ENCODE data around the gene ADAMTSL4.

ADAMTSL4 gene

DNA sequence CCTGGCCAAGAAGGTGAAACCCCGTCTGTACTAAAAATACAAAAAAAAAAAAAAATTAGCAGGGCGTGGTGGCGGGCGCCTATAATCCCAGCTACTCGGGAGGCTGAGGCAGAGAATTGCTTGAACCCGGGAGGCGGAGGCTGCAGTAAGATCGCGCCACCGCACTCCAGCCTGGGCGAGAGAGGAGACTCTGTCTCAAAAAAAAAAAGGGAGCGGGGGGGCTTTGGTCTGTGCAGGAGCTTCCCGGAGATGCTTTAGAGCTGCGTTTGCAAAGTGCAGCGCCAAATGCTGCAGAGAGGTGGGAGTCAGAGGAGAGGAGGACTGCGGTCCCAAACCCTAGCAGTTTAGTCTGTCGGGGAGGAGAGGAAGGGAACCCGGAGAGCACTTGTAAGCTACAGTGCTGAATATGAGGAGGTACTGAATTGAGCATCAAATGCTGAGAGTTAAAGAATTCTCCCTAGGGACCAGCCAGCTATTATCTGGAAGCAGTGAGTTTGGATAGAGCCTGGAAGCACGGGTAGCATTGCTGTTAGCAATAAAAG is 33.1 kb upstream of the ADAMTSL4 start:
- no peaks in the 10 kb centered on the region for H3K36me3 Mint-ChIP-seq (ENCODE audit: insufficient read depth)
- peak overlapping the region; percentile 91 for H3K27ac Mint-ChIP-seq (ENCODE audit: low read depth)
- no peaks in the 10 kb centered on the region for H3K27me3 Mint-ChIP-seq
- peaks cover 8% of the 10 kb centered on the region for H3K4me1 Mint-ChIP-seq
- ATAC-seq (replicated peaks; ENCODE audit: extremely low read depth, poor library complexity, severe bottlenecking) (peak; percentile 19), DNase-seq (ENCODE audit: low spot score in 2 of 2) (no peak)
- H3K4me3 Mint-ChIP-seq: peak overlapping the region; percentile 79
- no peaks in the 10 kb centered on the region for H3K9me3 Mint-ChIP-seq

DNA sequence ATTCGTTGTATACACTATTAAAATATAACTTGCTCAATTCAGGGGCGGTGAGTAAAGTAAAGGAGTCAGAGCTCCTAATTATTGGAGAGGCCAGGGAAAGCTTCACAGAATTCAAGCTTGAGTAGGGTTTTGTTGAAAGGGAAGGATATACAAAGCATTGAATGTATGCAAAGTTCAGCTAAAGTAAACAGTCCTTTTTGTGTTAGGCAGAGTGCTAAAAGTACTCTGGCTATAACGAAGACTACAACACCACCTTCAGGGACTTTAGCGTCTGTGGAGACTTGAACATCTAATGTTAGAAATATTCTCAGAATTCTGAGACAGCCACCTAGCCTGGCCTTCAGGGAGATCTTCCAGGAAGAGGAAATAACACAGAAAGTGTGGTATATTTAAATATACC is 32.6 kb upstream of the ADAMTSL4 start:
- no peak for ATAC-seq (replicated peaks; ENCODE audit: extremely low read depth, poor library complexity, severe bottlenecking)
- H3K9me3 Mint-ChIP-seq: no peaks in the 10 kb centered on the region
- H3K36me3 Mint-ChIP-seq (ENCODE audit: insufficient read depth): no peaks in the 10 kb centered on the region
- H3K4me1 Mint-ChIP-seq: peaks cover 8% of the 10 kb centered on the region
- DNase-seq (ENCODE audit: low spot score in 2 of 2): no peak
- H3K27me3 Mint-ChIP-seq: no peaks in the 10 kb centered on the region
- peak overlapping the region; percentile 91 for H3K27ac Mint-ChIP-seq (ENCODE audit: low read depth)
- peak overlapping the region; percentile 79 for H3K4me3 Mint-ChIP-seq

DNA sequence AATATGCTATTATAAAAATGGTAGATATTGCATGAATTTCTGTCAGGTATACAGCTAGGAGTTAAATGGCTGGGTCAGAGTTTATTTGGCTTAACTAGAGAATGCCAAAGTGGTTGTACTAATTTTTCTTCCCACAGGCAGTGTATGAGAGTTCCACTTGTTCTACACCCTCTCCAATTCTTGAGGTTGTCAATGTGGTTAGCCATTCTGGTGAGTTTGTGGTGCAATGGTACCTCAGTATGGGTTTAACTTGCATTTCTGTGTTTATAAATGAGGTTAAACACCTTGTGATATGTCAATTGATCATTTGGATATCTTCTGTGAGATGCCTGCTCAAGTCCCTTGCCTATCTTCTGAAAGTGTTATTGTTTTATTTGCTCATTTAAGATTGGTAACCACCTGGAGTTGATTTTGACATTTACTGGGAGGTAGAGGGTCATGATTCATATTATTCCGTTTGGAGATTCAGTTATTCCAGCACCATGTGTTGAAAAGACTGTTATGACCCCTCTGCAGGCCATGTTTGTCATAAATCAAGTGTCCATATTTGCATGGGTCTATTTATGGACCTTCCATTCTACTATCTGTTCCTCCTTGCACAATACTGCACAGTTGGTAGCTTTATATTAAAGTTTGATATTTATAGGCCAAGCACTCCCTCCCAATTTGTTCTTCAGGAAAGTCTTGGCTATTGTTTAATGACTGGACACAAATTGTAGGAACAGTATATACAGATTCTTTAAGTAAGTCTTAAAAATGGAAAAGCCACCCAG is 27.8 kb upstream of the ADAMTSL4 start:
- Mint-ChIP-seq H3K27me3 (no peaks in the 10 kb centered on the region), H3K4me3 (no peak overlapping the region), H3K27ac (ENCODE audit: low read depth) (no peak overlapping the region), H3K36me3 (ENCODE audit: insufficient read depth) (no peaks in the 10 kb centered on the region), H3K4me1 (peaks cover 3% of the 10 kb centered on the region), H3K9me3 (no peaks in the 10 kb centered on the region)
- no peak for DNase-seq (ENCODE audit: low spot score in 2 of 2)
- ATAC-seq (replicated peaks; ENCODE audit: extremely low read depth, poor library complexity, severe bottlenecking): no peak

DNA sequence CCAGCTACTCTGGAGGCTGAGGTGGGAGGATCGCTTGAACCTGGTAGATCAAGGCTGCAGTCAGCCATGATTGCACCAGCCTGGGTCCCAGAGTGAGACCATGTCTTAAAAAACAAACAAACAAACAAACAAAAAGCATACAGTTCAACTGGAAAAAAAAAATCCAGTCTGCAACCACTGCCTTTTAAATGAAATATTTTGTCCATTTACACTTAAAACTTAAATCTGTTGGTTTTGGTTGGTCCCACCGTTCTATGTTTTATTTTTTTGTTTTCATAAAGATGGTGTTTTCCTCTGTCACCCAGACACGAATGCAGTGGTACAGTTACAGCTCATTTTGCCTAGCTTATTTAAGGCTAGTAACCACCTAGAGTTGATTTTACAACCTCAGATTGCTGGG is 23.9 kb upstream of the ADAMTSL4 start:
- H3K4me3 Mint-ChIP-seq: no peak overlapping the region
- ATAC-seq (replicated peaks; ENCODE audit: extremely low read depth, poor library complexity, severe bottlenecking) (no peak), DNase-seq (ENCODE audit: low spot score in 2 of 2) (no peak)
- no peaks in the 10 kb centered on the region for H3K9me3 Mint-ChIP-seq
- no peak overlapping the region for H3K27ac Mint-ChIP-seq (ENCODE audit: low read depth)
- H3K4me1 Mint-ChIP-seq: no peaks in the 10 kb centered on the region
- no peaks in the 10 kb centered on the region for H3K27me3 Mint-ChIP-seq
- H3K36me3 Mint-ChIP-seq (ENCODE audit: insufficient read depth): no peaks in the 10 kb centered on the region

DNA sequence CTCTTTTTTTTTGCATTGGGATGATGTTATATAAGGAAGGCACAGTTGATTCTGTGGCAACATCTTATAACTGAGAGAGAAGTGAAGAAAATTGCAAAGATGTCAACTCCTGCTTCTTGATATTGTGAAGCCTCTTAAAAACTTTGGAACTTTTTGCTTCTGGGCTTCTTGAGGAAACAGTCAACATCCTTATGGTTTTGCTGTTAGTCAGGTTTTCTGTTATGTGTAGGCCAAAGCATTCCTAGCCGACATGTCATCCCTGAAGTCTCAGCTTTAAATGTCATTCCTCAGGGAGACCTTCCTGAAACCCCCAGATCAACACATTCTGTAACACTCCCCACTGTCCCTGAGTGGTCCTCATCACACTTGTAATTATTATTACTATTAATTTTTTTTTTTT is 21.0 kb upstream of the ADAMTSL4 start:
- no peak overlapping the region for H3K27ac Mint-ChIP-seq (ENCODE audit: low read depth)
- no peaks in the 10 kb centered on the region for H3K27me3 Mint-ChIP-seq
- ATAC-seq (replicated peaks; ENCODE audit: extremely low read depth, poor library complexity, severe bottlenecking): no peak
- no peaks in the 10 kb centered on the region for H3K9me3 Mint-ChIP-seq
- peaks cover 6% of the 10 kb centered on the region for H3K4me1 Mint-ChIP-seq
- no peak overlapping the region for H3K4me3 Mint-ChIP-seq
- no peak for DNase-seq (ENCODE audit: low spot score in 2 of 2)
- no peaks in the 10 kb centered on the region for H3K36me3 Mint-ChIP-seq (ENCODE audit: insufficient read depth)

DNA sequence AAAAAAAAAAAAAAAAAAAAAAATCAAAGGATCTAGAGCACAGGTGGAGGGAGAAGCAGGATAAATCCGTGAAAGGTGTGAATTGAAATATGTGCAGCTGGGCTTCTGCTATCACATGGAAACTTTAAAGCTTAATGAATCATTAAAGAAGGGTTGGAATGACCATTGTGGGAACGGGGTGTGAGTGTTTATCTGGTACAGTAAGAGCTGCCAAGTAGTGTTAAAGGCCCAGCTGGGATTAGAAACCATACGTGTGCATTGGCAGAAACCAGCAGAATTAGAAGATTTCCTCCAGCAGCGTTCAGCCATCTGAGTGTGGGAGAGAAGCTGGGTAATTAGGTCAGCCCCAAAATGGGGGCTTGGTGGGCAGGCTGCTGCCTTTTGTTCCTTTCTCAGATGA is 20.2 kb upstream of the ADAMTSL4 start:
- H3K9me3 Mint-ChIP-seq: no peaks in the 10 kb centered on the region
- no peak for ATAC-seq (replicated peaks; ENCODE audit: extremely low read depth, poor library complexity, severe bottlenecking)
- H3K36me3 Mint-ChIP-seq (ENCODE audit: insufficient read depth): no peaks in the 10 kb centered on the region
- H3K4me3 Mint-ChIP-seq: no peak overlapping the region
- no peak overlapping the region for H3K27ac Mint-ChIP-seq (ENCODE audit: low read depth)
- no peaks in the 10 kb centered on the region for H3K27me3 Mint-ChIP-seq
- H3K4me1 Mint-ChIP-seq: peaks cover 6% of the 10 kb centered on the region
- DNase-seq (ENCODE audit: low spot score in 2 of 2): no peak

DNA sequence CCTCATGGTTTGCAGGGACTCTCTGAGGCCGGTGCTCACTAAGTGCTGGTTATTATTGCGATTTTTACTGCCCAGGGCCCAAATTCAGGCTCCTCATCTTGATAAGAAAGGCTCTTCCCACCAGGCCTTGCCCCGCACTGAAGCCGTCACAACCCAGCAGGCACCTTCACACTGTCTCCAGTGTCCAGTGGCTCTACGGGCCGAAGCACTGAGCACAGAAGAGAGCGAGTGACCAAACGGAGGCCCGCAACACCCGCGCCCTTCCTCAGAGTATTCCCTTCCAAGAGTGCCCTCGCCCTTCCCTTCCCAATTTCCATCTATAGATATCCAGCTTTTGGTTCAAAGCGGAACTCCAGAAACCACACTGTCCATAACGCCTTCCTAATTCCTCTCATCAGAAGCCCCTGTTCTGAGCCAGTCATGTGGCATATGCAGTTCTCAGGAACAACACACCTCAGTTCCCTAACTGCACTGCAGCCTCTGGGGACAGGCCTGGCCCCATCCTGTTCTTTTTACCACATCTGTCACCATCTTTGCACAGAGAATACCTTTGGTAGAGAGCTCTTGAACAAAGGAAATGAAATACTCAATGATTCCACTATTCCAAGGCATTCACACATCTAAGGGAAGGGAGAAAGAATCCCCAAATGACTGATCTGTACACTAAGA is 18.6 kb upstream of the ADAMTSL4 start:
- no peak for ATAC-seq (replicated peaks; ENCODE audit: extremely low read depth, poor library complexity, severe bottlenecking)
- H3K4me1 Mint-ChIP-seq: peaks cover 6% of the 10 kb centered on the region
- H3K9me3 Mint-ChIP-seq: no peaks in the 10 kb centered on the region
- no peak overlapping the region for H3K27ac Mint-ChIP-seq (ENCODE audit: low read depth)
- no peaks in the 10 kb centered on the region for H3K27me3 Mint-ChIP-seq
- no peak overlapping the region for H3K4me3 Mint-ChIP-seq
- H3K36me3 Mint-ChIP-seq (ENCODE audit: insufficient read depth): no peaks in the 10 kb centered on the region
- no peak for DNase-seq (ENCODE audit: low spot score in 2 of 2)

DNA sequence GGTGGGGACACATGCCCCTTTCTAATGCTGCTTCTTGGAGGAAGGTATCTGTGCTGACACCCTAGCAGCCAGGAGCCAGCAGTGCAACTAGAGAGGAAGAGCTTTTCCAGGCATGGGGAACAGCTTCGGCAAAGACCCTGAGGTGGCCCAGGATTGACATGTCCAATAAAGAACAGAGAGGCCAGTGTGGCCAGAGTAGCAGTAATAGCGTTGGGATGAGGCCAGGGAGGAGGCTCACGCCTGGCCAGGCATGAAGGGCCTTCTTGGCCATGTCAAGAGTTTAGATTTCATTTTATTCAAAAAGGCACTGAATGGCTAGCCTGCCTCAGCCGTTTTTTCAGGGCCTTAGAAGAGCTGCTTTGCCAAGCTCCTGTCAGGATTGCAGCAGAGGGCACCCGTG is 16.3 kb upstream of the ADAMTSL4 start:
- peaks cover 6% of the 10 kb centered on the region for H3K4me1 Mint-ChIP-seq
- H3K27me3 Mint-ChIP-seq: no peaks in the 10 kb centered on the region
- DNase-seq (ENCODE audit: low spot score in 2 of 2) (no peak), ATAC-seq (replicated peaks; ENCODE audit: extremely low read depth, poor library complexity, severe bottlenecking) (no peak)
- no peaks in the 10 kb centered on the region for H3K36me3 Mint-ChIP-seq (ENCODE audit: insufficient read depth)
- no peaks in the 10 kb centered on the region for H3K9me3 Mint-ChIP-seq
- no peak overlapping the region for H3K27ac Mint-ChIP-seq (ENCODE audit: low read depth)
- no peak overlapping the region for H3K4me3 Mint-ChIP-seq

DNA sequence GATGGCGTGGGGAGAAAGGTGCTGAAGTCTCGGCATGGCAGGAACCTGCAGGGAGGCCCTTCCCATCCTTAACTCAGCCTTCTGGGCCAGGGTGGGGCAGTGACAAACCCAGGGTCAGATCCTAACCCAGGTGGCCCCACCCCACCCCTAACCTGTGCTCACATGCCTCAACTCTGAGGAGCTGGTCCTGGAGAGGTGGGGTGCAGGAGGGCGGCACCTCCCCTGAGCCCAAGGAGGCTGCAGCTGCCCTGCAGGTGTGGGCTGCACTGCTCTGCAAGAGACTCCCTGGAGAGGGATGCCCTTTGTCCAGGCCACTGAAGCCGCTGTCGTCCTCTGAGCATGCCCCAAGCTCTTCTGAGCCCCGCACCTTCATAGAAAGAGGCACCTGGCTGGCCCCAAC is 15.2 kb upstream of the ADAMTSL4 start:
- ATAC-seq (replicated peaks; ENCODE audit: extremely low read depth, poor library complexity, severe bottlenecking) (no peak), DNase-seq (ENCODE audit: low spot score in 2 of 2) (no peak)
- H3K4me1 Mint-ChIP-seq: peaks cover 6% of the 10 kb centered on the region
- H3K27me3 Mint-ChIP-seq: peaks cover 7% of the 10 kb centered on the region
- no peak overlapping the region for H3K27ac Mint-ChIP-seq (ENCODE audit: low read depth)
- no peaks in the 10 kb centered on the region for H3K9me3 Mint-ChIP-seq
- no peak overlapping the region for H3K4me3 Mint-ChIP-seq
- no peaks in the 10 kb centered on the region for H3K36me3 Mint-ChIP-seq (ENCODE audit: insufficient read depth)

DNA sequence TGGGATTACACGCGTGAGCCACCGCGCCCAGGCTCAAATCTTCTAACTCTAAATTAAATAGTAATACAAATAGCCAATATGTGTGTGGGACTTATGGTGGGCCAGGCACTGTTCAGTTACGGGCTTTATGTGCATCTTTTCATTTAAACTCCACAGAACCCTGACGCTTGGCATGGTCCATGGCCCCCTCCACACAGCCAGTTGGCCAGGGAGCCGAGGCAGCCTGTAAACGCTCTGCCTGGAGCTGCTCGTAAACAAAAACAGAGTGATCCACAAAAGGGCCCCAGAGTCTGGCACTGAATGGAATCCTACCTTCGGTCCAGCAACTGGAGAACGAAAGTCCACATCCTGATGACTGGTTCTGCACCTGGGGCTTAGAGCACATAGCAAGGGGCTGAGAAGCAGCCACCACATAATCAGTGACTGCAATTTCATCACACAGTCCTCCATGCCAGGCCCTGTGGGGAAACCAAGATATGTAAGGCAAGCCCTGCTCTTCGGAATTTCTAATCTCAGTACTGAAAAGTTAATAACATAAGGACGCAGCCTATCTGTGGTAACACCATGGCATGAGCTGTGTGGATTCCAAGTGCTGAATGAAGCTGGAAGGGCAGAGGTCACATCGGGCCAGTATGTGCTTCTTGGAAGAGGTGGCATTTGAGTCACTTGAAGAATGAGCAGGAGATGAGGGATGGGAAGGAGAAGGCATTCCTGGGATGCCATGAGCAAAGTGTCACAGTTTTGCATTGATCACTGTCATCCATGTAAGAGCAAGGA is 13.5 kb upstream of the ADAMTSL4 start:
- no peaks in the 10 kb centered on the region for H3K36me3 Mint-ChIP-seq (ENCODE audit: insufficient read depth)
- H3K9me3 Mint-ChIP-seq: no peaks in the 10 kb centered on the region
- no peak overlapping the region for H3K4me3 Mint-ChIP-seq
- DNase-seq (ENCODE audit: low spot score in 2 of 2) (no peak), ATAC-seq (replicated peaks; ENCODE audit: extremely low read depth, poor library complexity, severe bottlenecking) (no peak)
- H3K4me1 Mint-ChIP-seq: peaks cover 6% of the 10 kb centered on the region
- no peak overlapping the region for H3K27ac Mint-ChIP-seq (ENCODE audit: low read depth)
- peaks cover 14% of the 10 kb centered on the region for H3K27me3 Mint-ChIP-seq

DNA sequence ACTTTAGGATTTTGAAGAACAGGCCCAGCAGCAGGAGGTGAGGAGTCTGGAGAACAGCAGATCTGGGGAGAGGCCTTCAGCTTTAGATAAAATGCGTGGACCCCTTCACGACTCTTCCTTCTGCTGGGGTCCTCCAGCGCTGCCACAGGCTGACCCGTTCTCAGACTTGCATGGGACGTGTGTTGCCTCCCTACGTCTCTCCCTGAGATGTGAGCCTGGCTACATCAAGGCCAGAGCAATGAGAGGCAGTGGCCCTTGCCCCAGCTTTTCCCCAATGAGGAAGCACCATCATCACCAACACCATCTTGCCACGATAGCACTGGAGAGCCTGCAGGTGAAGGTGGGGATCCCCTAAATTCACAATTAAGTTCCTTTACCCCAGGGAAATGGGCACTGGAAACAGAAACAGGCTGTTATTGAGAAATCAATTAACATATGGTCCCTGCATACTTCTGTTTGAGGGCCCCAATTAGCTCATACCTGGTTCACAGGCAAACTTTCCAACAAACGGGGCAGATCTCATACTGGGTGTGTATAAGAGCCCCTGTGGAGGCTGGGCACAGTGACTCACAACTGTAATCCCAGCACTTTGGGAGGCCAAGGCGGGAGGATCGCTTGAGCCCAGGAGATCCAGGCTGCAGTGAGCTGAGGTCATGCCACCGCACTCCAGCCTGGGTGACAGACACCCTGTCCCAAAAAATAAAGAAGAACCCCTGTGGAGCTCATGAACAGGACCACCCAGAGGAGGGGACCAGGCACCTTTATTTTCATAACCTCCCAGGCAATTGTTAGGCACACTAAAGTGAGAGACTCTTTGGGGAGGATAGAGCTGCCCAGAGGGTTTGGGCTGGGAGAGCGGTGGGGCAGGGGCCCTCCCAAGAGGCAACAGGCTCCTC is 12.1 kb upstream of the ADAMTSL4 start:
- Mint-ChIP-seq H3K36me3 (ENCODE audit: insufficient read depth) (peaks cover 2% of the 10 kb centered on the region), H3K4me3 (no peak overlapping the region), H3K27me3 (peaks cover 18% of the 10 kb centered on the region), H3K4me1 (peaks cover 6% of the 10 kb centered on the region), H3K27ac (ENCODE audit: low read depth) (no peak overlapping the region), H3K9me3 (no peaks in the 10 kb centered on the region)
- ATAC-seq (replicated peaks; ENCODE audit: extremely low read depth, poor library complexity, severe bottlenecking) (no peak), DNase-seq (ENCODE audit: low spot score in 2 of 2) (no peak)

Measured in central memory CD8-positive, alpha-beta T cell (primary cell).